Activated naive CD8-positive, alpha-beta T cell treated with anti-CD3 and anti-CD28 coated beads, Interleukin-2, amount 50 U/mL, for 24 hours (primary cell): ENCODE results near the gene ALKBH8.

Experiments
- ATAC-seq: fragments of 150-1000 bp; cut with Tn5 transposase; one replicate; pipeline ENCODE4 v1.10.0; 2021
- DNase-seq: peaks from one replicate; pipeline ENCODE4 v3.0.0; 2021
- H3K27ac Mint-ChIP-seq: one replicate; pipeline ENCODE4 v1.8.0; 2021; ENCODE audit warnings: mild to moderate bottlenecking, mixed read lengths
- H3K27me3 Mint-ChIP-seq: one replicate; pipeline ENCODE4 v1.8.0; 2021; ENCODE audit warnings: mixed read lengths
- H3K36me3 Mint-ChIP-seq: one replicate; pipeline ENCODE4 v1.8.0; 2021; ENCODE audit warnings: low read depth, mixed read lengths
- H3K4me1 Mint-ChIP-seq: one replicate; pipeline ENCODE4 v1.8.0; 2021; ENCODE audit warnings: mixed read lengths
- H3K4me3 Mint-ChIP-seq: one replicate; pipeline ENCODE4 v1.8.0; 2021; ENCODE audit warnings: mild to moderate bottlenecking, moderate library complexity, mixed read lengths
- H3K9me3 Mint-ChIP-seq: one replicate; pipeline ENCODE4 v1.8.0; 2021; ENCODE audit warnings: mixed read lengths

ALKBH8 gene

GRCh38 chr11:107457558-107458271 lies 107.8 kb downstream of the ALKBH8 start, which contains the start of gene CWF19L2:
CWF19L2 (minus strand) TSS chr11:107457825; CDS start chr11:107457816, 9 bp downstream.
- Mint-ChIP-seq H3K36me3 (peaks cover 7% of the 10 kb centered on the region), H3K27me3 (no peaks in the 10 kb centered on the region), H3K9me3 (no peaks in the 10 kb centered on the region), H3K4me3 (peak within 1 kb of the TSS; percentile 91), H3K27ac (peak within 1 kb of the TSS; percentile 89), H3K4me1 (peaks cover 26% of the 10 kb centered on the region)
- peak; percentile 86 for DNase-seq
- peak; percentile 98 for ATAC-seq

- Mint-ChIP-seq H3K27ac (peak overlapping the region; percentile 89), H3K4me3 (peak overlapping the region; percentile 91), H3K9me3 (no peaks in the 10 kb centered on the region), H3K4me1 (peaks cover 26% of the 10 kb centered on the region), H3K36me3 (peaks cover 10% of the 10 kb centered on the region), H3K27me3 (no peaks in the 10 kb centered on the region)
- DNase-seq (no peak), ATAC-seq (no peak)
These were observed 108.4 kb downstream of the ALKBH8 start for GRCh38 chr11:107457205-107457557.

GRCh38 chr11:107453594-107454286 lies 111.8 kb downstream of the ALKBH8 start:
- Mint-ChIP-seq H3K9me3 (no peaks in the 10 kb centered on the region), H3K36me3 (peaks cover 17% of the 10 kb centered on the region), H3K4me1 (peaks cover 36% of the 10 kb centered on the region), H3K27ac (no peak overlapping the region), H3K27me3 (no peaks in the 10 kb centered on the region), H3K4me3 (no peak overlapping the region)
- ATAC-seq (no peak), DNase-seq (no peak)
